GM19455 (cell line): Measurements from ENCODE around the gene P3H2.

ENCODE experiments used
- ATAC-seq: cut with Tn5 transposase; IDR thresholded peaks from one replicate; pipeline ENCODE4 v1.9.1; 2021; ENCODE audit not compliant: unreplicated experiment

P3H2 gene

DNA sequence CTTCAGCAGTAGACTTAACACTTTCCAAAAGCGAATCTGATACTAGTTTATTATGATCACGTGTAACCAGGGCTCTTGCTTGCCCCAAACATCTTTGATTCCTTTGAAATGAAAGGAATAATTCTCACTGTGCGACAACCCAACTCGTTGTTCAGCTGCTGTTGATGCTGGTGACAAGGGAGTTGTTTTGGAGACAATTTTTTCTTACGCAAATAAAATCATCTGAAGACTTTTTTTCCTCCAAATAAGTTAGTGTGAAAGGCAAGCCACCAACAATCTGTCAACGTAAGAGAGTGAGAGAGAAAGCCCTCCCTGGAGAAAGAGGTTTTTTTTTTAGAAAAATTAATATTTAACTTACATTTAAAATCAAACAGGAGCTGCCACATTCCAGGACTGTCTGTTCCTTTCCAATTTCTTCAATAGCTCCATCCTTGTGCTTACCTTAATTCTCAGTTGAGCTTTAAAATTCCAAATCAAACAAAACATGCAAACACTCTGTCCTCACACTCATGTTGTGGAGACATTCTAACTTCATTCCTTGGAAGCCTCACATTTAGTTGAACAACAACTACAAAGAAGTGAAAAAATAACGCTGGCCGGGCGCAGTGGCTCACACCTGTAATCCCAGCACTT lies 4.9 kb upstream of the P3H2 start:
- ATAC-seq: no peak

- ATAC-seq: no peak
Measured at GRCh38 chr3:190124067-190124466, 3.4 kb upstream of the P3H2 start.

DNA sequence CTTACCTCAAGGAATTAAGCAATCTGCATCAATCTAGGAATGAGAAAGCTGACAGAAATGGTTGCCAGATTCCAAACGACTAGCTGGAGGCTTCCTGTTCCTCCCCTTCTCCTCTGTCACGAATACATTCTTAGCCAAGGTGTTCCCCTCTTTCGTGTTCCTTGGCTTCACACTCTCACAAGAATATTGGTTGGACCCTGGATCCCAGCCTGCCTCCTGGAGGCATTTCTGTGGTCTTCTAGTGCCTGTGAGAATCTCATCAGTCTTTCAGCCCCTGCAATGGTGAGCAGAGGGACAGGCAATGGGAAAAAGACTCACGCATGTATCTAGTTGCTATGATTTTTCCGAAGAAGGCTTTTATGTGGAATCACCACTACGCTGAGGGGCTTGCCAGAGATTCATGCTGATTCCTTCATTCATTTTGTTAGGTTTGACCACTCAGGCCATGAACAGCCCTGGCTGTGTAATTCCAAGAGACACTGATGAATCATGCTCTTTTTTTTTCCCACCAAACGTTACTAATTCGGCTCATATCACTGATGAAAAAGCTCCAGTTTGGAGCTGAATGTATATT lies 1.6 kb upstream of the P3H2 start:
- ATAC-seq: no peak

GRCh38 chr3:190121383-190121782 lies 686 bp upstream of the P3H2 start:
- ATAC-seq: no peak

GRCh38 chr3:190121061-190121377 lies 322 bp upstream of the P3H2 start:
- no peak for ATAC-seq

DNA sequence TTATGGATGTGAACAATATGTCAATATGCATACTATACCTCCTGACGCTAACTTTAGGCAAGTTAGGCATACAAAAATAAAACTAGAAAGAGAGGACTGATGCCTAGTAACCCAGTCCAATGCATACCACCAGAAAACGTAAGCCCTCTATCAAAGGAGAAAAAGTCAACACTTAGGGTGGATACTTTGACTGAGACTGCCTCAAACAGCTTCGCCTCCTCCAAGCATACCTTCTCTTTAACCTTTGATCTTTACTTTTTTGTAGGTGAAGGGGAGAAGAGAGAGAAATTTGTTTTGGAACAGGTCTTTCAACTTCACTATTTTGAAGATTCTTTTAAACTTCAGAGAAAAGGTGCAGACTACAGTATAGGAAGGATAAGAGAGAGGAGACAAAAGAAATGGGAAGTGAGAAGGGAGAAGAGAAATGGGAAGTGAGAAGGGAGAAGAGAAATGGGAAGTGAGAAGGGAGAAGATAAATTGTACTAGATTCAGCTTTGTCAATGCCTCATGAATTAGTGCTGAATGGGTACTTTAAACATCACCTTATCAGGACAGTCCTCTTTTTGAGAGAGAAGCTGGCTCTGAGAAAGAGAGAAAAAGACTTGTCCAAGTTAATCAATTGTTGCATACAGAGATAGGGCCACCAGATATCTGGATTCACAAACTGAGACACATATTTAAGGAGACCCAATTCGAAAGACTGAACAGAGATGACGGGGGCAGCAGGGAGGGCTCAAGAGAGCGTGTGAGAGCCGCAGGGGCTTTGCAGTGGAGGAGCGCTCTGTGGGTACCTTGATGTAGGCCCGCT lies 1.0 kb downstream of the P3H2 start:
- no peak for ATAC-seq

GRCh38 chr3:190118438-190118837 lies 2.3 kb downstream of the P3H2 start:
- no peak for ATAC-seq

GRCh38 chr3:190117981-190118380 lies 2.7 kb downstream of the P3H2 start:
- ATAC-seq: no peak

DNA sequence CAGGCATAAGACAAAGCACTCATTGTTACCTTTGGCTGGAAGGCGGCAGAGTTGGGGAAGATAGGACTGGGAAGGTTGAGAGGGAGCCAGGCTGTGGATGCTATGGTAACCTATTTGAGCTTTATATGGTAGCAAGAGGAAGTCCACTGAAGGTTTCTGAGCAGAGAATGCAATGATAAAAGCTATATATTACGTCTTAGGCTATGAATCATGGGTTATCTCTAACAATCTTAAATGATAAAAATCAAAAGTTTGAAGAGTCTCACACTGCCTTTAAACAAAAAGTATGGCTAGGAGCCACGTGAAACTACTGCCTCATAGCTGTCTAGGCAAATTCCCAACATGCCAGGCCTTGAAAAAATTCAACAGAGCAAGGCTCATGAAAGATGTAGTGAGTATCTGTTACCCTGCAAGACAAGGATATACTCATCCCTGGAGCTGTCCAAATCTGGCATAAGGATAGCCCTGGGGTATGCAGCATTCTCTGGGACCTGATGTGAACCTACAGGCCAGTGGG lies 4.1 kb downstream of the P3H2 start:
- no peak for ATAC-seq

GRCh38 chr3:190110826-190111225 lies 9.9 kb downstream of the P3H2 start:
- ATAC-seq: no peak

DNA sequence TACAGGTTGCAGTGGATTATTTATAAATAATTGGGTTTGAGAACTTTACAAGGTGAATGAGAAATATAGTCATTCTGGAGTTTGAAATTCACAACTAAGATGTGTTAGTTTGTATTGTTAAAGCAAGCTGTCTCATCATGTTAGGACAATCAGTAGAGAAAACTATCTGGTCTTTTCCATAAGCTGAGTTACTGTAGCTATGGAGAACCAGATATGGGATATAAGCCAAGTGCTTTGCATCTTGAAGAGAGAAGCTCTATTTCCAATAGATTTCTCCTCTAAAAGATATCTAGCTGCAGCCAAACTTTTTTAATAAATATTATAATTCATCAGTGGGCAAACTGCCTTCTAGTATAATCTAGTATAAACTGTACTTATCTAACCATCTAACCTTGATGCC lies 11.3 kb downstream of the P3H2 start:
- ATAC-seq: no peak

- no peak for ATAC-seq
Measured at GRCh38 chr3:190108804-190109203, 11.9 kb downstream of the P3H2 start.

- ATAC-seq: no peak
Measured at GRCh38 chr3:190105876-190106275, 14.8 kb downstream of the P3H2 start.

DNA sequence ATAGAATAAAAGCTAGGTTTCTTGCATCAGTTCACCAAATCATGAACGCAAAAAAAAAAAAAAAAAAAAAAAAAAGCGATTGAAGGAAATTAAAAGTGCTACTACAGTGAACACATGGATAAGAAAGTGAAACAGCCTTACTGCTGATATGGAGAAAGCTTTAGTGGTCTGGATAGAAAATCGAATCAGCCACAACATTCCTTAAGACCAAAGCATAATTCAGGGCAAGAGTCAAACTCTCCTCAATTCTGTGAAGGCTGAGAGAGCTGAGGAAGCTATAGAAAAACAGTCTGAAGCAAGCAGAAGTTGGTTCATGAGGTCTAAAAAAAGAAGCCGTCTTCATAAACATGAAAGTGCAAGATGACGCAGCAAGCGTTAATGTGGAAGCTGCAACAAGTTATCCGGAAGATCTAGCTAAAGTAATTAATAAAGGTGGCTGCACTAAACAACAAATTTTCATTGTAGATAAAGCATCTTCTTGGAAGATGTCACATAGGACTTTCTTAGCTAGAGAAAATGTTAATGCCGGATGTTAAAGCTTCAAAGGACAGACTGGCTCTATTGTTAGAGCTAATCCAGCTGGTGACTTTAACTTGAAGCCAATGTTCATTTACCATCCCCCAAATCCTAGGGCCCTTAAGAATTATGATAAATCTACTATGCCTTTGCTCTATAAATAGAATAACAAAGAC lies 19.2 kb downstream of the P3H2 start:
- ATAC-seq: no peak

DNA sequence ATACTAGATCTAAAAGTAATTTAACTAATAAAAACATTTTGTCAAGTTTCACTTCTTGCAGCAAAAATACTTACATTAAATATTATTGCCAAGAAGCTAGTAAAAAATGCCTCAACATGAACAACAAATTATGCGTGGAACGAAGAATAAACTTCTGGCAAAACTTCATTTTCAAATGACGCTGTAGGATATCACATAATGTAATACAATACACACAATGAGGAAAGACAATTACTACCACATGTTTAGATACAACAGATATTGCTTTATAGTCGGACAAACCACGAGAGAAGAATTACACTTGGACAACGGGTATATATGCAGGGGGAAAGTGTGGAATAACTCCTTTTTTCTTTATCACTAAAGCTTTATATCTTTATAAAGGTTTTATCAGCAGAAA lies 21.6 kb downstream of the P3H2 start:
- ATAC-seq: no peak

DNA sequence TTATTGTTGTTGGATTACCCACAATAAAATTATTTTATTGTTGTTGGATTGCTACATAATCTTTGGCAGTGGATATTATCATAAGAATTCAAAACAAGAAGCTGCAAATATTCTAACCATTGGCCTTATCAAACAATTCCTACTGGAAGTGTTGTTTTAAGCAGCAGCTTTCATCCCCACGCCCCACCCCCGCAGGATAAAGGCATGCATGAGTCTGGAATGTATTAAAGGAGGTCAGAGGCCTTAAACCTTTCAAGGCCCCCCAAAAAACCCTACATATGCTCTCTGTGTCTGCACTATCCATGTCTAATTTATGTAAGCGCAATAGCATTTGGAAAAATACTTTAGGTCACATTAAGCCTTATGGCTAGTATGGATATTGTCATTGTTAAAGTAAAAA lies 23.1 kb downstream of the P3H2 start:
- ATAC-seq: no peak

DNA sequence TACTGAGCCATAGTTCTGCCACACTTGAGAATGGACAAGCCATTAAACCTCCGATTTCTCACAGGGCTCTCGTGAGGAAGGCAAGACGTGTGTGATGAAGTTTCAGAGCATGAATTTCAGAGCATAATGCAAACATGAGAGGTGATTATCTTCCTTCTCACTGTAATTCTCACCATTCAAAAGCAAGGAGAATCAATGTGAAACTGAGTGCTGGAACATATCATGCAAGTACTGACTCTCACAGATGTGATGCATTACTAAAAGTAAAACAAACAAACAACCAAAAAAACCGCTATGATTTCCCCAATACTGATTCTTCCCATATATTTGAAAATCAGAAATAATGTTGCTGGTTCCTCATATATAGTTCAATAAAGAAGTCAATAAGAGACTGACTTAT lies 23.7 kb downstream of the P3H2 start:
- no peak for ATAC-seq

DNA sequence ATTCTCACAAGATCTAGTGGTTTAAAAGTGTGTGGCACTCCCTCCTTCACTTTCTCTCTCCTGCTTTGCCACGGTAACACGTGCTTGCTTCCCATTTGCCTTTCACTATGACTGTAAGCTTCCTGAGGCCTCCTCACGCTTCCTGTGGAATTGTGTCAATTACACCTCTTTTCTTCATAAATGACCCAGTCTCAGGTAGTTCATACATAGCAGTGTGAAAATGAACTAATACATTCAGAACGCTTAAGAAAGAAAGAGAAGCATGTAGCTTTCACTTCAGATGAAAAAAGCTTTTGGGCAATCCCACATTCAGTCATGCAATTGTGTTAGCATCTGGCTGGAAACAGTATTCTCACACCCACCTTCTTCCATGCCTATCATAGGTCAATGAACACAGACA lies 24.4 kb downstream of the P3H2 start:
- ATAC-seq: no peak

DNA sequence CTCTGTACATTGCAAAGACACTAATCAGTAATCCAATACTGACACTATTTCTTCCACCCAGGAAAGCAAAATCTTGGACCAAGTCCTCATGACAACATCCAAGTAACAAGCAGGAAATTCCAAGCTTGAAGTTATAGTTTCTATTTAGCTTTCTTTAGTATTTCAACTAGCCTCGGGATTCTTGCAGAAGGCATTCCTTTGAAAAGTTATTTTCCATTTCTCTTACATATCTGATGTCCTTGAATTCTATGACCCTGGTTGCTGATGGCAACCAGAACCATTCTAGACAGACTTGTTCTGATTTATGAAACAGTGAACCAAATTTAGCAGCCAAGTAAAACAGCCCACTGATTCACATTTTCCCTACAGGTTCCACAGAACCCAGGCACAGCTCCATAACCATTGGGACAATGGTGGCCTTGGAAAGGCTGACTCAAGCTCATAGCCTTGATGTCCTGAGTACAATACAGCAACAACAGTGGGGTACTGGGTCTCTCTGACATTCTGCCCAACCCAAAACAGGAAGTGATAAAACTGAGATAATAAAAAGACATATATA lies 26.5 kb downstream of the P3H2 start:
- no peak for ATAC-seq

DNA sequence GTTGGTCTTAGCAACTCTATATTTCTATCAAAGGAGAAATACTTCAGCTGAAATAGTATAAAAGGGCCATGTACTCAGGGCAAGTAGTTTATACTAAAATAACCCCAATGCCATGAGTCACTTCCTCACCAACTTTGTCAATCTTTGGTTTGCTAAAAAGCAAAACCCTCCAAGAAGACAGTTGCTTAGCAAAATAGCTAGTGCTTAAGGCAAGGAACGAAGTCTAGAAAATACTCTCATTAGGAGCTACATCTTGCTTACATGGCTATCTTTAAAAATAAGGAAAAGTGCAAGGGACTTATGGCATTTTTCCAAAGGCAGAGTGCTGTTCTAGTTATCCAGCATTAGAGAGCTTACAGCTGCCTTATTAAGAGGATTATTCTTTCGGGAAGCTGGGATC lies 28.4 kb downstream of the P3H2 start:
- no peak for ATAC-seq

DNA sequence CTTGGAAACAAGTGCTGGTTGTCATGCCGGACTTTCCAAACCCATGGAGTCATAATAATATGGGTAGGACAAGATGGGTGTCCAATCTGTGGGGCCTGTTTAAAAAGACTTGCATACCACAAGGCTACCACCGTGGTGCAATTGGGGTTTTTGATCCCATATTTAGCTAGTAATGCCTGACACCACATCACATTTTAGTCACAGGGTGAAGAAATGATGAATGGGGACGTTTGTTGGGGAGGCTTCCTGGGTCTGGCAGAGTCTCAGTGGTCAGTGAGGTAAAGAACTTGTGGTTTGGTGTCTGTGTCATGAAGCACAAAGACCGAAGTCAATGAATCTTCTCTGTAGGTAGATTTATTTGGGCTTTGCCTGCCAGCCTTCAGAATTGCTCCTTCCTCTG lies 31.0 kb downstream of the P3H2 start:
- ATAC-seq: no peak

DNA sequence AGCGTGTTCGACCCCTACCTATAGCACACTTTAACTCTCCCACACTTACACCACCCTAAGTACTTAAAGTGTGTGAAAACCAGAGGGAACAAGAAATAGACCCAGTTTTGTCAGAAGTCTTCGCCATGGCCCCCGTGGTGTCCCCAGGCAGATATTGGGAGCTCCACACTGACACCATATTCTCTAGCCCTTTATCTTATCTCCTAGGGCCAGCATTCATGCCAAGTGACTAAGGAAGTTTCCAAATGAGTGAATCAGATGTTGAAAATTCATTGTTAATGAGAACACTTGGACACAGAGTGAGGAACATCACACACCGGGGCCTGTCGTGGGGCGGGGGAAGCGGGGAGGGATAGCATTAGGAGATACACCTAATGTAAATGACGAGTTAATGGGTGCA lies 31.8 kb downstream of the P3H2 start:
- ATAC-seq: no peak
